GM19463 (cell line): ENCODE measurements around the gene SMG6.
"Not testable (repeated sequence)": the region's sequence is repeated elsewhere in the genome, so short reads cannot be mapped to it uniquely, and the experiment has no call there.

Source experiments
- ATAC-seq: cut with Tn5 transposase; IDR thresholded peaks from one replicate; pipeline ENCODE4 v1.9.1; 2021; ENCODE audit warnings: mild to moderate bottlenecking, moderate library complexity; ENCODE audit not compliant: unreplicated experiment

Gene SMG6

GRCh38 chr17:2303204-2304188, at the start of gene SMG6, which contains the start of gene SRR:
SMG6 (minus strand) TSS chr17:2303785; CDS start chr17:2303720, 65 bp downstream.
SRR (plus strand) TSS chr17:2303950; CDS start chr17:2315561, 11,611 bp downstream.
- peak; percentile 87 for ATAC-seq

- no peak for ATAC-seq
These were observed 47.7 kb upstream of the SMG6 start for GRCh38 chr17:2351269-2351668.

- ATAC-seq, result no peak
These were observed 44.5 kb upstream of the SMG6 start for GRCh38 chr17:2347805-2348685.

- no peak for ATAC-seq
These were observed 42.9 kb upstream of the SMG6 start for GRCh38 chr17:2346475-2346874.

- no peak for ATAC-seq
These were observed 40.9 kb upstream of the SMG6 start for GRCh38 chr17:2344528-2344927.

GRCh38 chr17:2343421-2343820, 39.8 kb upstream of the SMG6 start:
- no peak for ATAC-seq

GRCh38 chr17:2338315-2338657, 34.7 kb upstream of the SMG6 start:
- ATAC-seq, result no peak

GRCh38 chr17:2337544-2338314, 34.1 kb upstream of the SMG6 start:
- no peak for ATAC-seq

GRCh38 chr17:2336852-2337543, 33.4 kb upstream of the SMG6 start, which contains the start of gene SGSM2:
SGSM2 (plus strand) TSS chr17:2337501; CDS start chr17:2337689, 188 bp downstream.
- ATAC-seq, result no peak

- peak; percentile 79 for ATAC-seq
These were observed 32.7 kb upstream of the SMG6 start, which contains the start of gene TSR1 for GRCh38 chr17:2336215-2336851. TSR1 (minus strand) TSS chr17:2336457; CDS start chr17:2336427, 30 bp downstream.

- ATAC-seq, result no peak
These were observed 32.2 kb upstream of the SMG6 start for GRCh38 chr17:2335726-2336214.

GRCh38 chr17:2331303-2331702, 27.7 kb upstream of the SMG6 start:
- no peak for ATAC-seq

GRCh38 chr17:2323629-2324314, 20.2 kb upstream of the SMG6 start:
- no peak for ATAC-seq

- ATAC-seq, result no peak
These were observed 17.8 kb upstream of the SMG6 start for GRCh38 chr17:2321399-2321798.

GRCh38 chr17:2319051-2319450, 15.5 kb upstream of the SMG6 start:
- no peak for ATAC-seq

- no peak for ATAC-seq
These were observed 14.2 kb upstream of the SMG6 start for GRCh38 chr17:2317796-2318195.

- not testable (repeated sequence) for ATAC-seq
These were observed 13.3 kb upstream of the SMG6 start for GRCh38 chr17:2316916-2317205.

- ATAC-seq, result no peak
These were observed 9.2 kb upstream of the SMG6 start for GRCh38 chr17:2312736-2313135.
